Smooth muscle cell (in vitro differentiated cells): ENCODE data around the gene CRYBG1. TPM values are rescaled to one million over a fixed set of nuclear protein-coding genes. Genes with fewer than 3 reads are reported as not detected.

Experiments
- DNase-seq: peaks from one replicate; lab custom pipeline; 2025; ENCODE audit not compliant: unreplicated experiment; lab: John Stamatoyannopoulos, UW
- H2AFZ ChIP-seq: fragments of 200-600 bp; sonication (generic); 2 replicates; pipeline ENCODE4 v1.6.0; 2016; ENCODE audit warnings: antibody characterized with exemption, low read depth, mild to moderate bottlenecking
- H3F3A ChIP-seq: fragments of 200-600 bp; sonication (generic); 2 replicates; pipeline ENCODE4 v1.6.0; 2017; ENCODE audit warnings: antibody characterized with exemption, low read depth
- H3K27ac ChIP-seq: fragments of 200-600 bp; sonication (generic); 2 replicates; pipeline ENCODE4 v1.5.1; 2016; ENCODE audit warnings: low read depth, mild to moderate bottlenecking
- H3K27me3 ChIP-seq: fragments of 200-600 bp; sonication (generic); 2 replicates; pipeline ENCODE4 v1.6.1; 2016; ENCODE audit warnings: low read depth, mild to moderate bottlenecking
- H3K36me3 ChIP-seq: fragments of 200-600 bp; sonication (generic); 2 replicates; pipeline ENCODE4 v1.5.1; 2016; ENCODE audit warnings: low read depth
- H3K4me1 ChIP-seq: fragments of 200-600 bp; sonication (generic); 2 replicates; pipeline ENCODE4 v1.5.1; 2016; ENCODE audit warnings: low read depth
- H3K4me2 ChIP-seq: fragments of 200-600 bp; sonication (generic); 2 replicates; pipeline ENCODE4 v1.6.0; 2016; ENCODE audit warnings: mild to moderate bottlenecking
- H3K4me3 ChIP-seq: fragments of 200-600 bp; sonication (generic); 2 replicates; pipeline ENCODE4 v1.5.1; 2016; ENCODE audit warnings: mild to moderate bottlenecking
- H3K79me2 ChIP-seq: fragments of 200-600 bp; sonication (generic); 2 replicates; pipeline ENCODE4 v1.6.0; 2016; ENCODE audit warnings: low read depth, mild to moderate bottlenecking
- H3K9ac ChIP-seq: fragments of 200-600 bp; sonication (generic); 2 replicates; pipeline ENCODE4 v1.6.0; 2016; ENCODE audit warnings: low read depth
- H3K9me3 ChIP-seq: fragments of 200-600 bp; sonication (generic); replicated peaks from 2 replicates; pipeline ENCODE4 v1.5.1; 2016; ENCODE audit warnings: low read depth
- H4K20me1 ChIP-seq: fragments of 200-600 bp; sonication (generic); 2 replicates; pipeline ENCODE4 v1.6.0; 2016; ENCODE audit warnings: low read depth
- CTCF ChIP-seq: fragments of 200-600 bp; sonication (generic); IDR thresholded peaks from 2 replicates; pipeline ENCODE4 v1.5.1; 2017; ENCODE audit warnings: borderline replicate concordance, mild to moderate bottlenecking, antibody characterized with exemption; ENCODE audit not compliant: insufficient read depth, poor library complexity, severe bottlenecking
- WGBS: methylation state at CpG from one replicate; pipeline ENCODE4 v1.1.7; 2016; ENCODE audit warnings: low lambda C conversion rate; 5-methylcytosine and 5-hydroxymethylcytosine counted together
- polyA plus RNA-seq: library from polyadenylated mRNA; unstranded; fragments of >200 nt; fragmentation: Nextera tagmentation; extraction: Ambion mirVana; gene quantifications from 2 replicates; pipeline ENCODE4 v1.2.1, GENCODE V29; 2016
- total RNA-seq: library from RNA; depleted of rRNA; stranded (reverse); fragments of >200 nt; gene quantifications from 2 replicates; pipeline ENCODE4 v1.2.3, GENCODE V29; 2014

CRYBG1 gene
- total and polyA plus RNA-seq, 2 experiments from 2014 or later, result 0.98 to 11.9 TPM

- H3K36me3 ChIP-seq, result no peaks in the 10 kb centered on the region
- no peaks in the 10 kb centered on the region for H4K20me1 ChIP-seq
- H2AFZ ChIP-seq, result no peak overlapping the region
- no peaks in the 10 kb centered on the region for H3F3A ChIP-seq
- no peak for TF ChIP-seq CTCF
- H3K4me3 ChIP-seq, result no peak overlapping the region
- H3K27me3 ChIP-seq, result no peaks in the 10 kb centered on the region
- no peak overlapping the region for H3K27ac ChIP-seq
- no peaks in the 10 kb centered on the region for H3K4me1 ChIP-seq
- no peak overlapping the region for H3K9ac ChIP-seq
- no peak for DNase-seq
- H3K79me2 ChIP-seq, result no peaks in the 10 kb centered on the region
- H3K4me2 ChIP-seq, result no peak overlapping the region
- H3K9me3 ChIP-seq, result no peaks in the 10 kb centered on the region
Observed at GRCh38 chr6:106422534-106422933, 62.0 kb downstream of the CRYBG1 start.

GRCh38 chr6:106425382-106425781, 64.9 kb downstream of the CRYBG1 start:
- WGBS, result 89% methylated on average over 5 of the region's 5 CpGs
- no peak for DNase-seq

GRCh38 chr6:106426250-106426970, 65.9 kb downstream of the CRYBG1 start:
- H2AFZ ChIP-seq, result no peak overlapping the region
- 79% methylated on average over 5 of the region's 5 CpGs for WGBS

More at GRCh38 chr6:106425382-106425781, 64.9 kb downstream of the CRYBG1 start:
- Histone ChIP-seq H3K27ac (no peak overlapping the region), H3F3A (no peaks in the 10 kb centered on the region), H3K36me3 (no peaks in the 10 kb centered on the region), H4K20me1 (no peaks in the 10 kb centered on the region), H3K9me3 (no peaks in the 10 kb centered on the region), H3K27me3 (no peaks in the 10 kb centered on the region), H2AFZ (no peak overlapping the region), H3K9ac (no peak overlapping the region), H3K79me2 (no peaks in the 10 kb centered on the region), H3K4me1 (no peaks in the 10 kb centered on the region), H3K4me2 (no peak overlapping the region), H3K4me3 (no peak overlapping the region)
- TF ChIP-seq CTCF, result no peak

More at GRCh38 chr6:106426250-106426970, 65.9 kb downstream of the CRYBG1 start:
- no peaks in the 10 kb centered on the region for H3K79me2 ChIP-seq
- no peaks in the 10 kb centered on the region for H4K20me1 ChIP-seq
- H3K27ac ChIP-seq, result no peak overlapping the region
- H3K4me2 ChIP-seq, result no peak overlapping the region
- no peaks in the 10 kb centered on the region for H3F3A ChIP-seq
- H3K9me3 ChIP-seq, result no peaks in the 10 kb centered on the region
- H3K9ac ChIP-seq, result no peak overlapping the region
- no peak overlapping the region for H3K4me3 ChIP-seq
- no peaks in the 10 kb centered on the region for H3K27me3 ChIP-seq
- no peaks in the 10 kb centered on the region for H3K36me3 ChIP-seq
- H3K4me1 ChIP-seq, result no peaks in the 10 kb centered on the region
- no peak for DNase-seq
- no peak for TF ChIP-seq CTCF
